Transverse colon (tissue), 4 donors: ENCODE results near the gene SPINK5. TPM values are rescaled to one million over a fixed set of nuclear protein-coding genes. Genes with fewer than 3 reads are reported as not detected.

Experiments
- DNase-seq: peaks from one replicate; pipeline ENCODE4 v3.0.0-alpha.2; 2019
- H3K27ac ChIP-seq, 4 donors: fragments of 200-600 bp; sonication (generic); 2 replicates each; pipeline ENCODE4 v1.5.1; 2016 to 2018; ENCODE audit warnings: inconsistent platforms in 4 of 4
- H3K27me3 ChIP-seq: fragments of 200-600 bp; sonication (generic); 2 replicates; pipeline ENCODE4 v1.5.1; 2017; ENCODE audit warnings: inconsistent platforms
- H3K36me3 ChIP-seq, 4 donors: fragments of 200-600 bp; sonication (generic); 2 replicates each; pipeline ENCODE4 v1.5.1; 2017 to 2019; ENCODE audit warnings: inconsistent platforms in 4 of 4
- H3K4me1 ChIP-seq, 4 donors: fragments of 200-600 bp; sonication (generic); 2 replicates each; pipeline ENCODE4 v1.5.1; 2017 to 2020; ENCODE audit warnings: inconsistent platforms in 4 of 4
- H3K4me3 ChIP-seq, 4 donors: fragments of 200-600 bp; sonication (generic); 1 replicate in 1 of 4; 2 replicates in 3 of 4; pipeline versions ENCODE4 v1.5.1 to v1.6.1; 2017 to 2019; ENCODE audit warnings: inconsistent platforms in 4 of 4
- H3K9me3 ChIP-seq, 2 donors: fragments of 200-600 bp; sonication (generic); 2 replicates each; pipeline ENCODE4 v1.5.1; 2017 to 2019; ENCODE audit warnings: inconsistent platforms in 2 of 2
- EP300 ChIP-seq: sonication (generic); formaldehyde crosslinking; IDR thresholded peaks from one replicate; pipeline ENCODE4 v1.6.1; 2017; ENCODE audit warnings: antibody characterized with exemption, low read depth
- POLR2A ChIP-seq: fragments of 450-650 bp; IDR thresholded peaks from one replicate; pipeline ENCODE4 v1.6.1; 2016; ENCODE audit warnings: antibody characterized with exemption, mild to moderate bottlenecking, moderate library complexity
- POLR2AphosphoS5 ChIP-seq, 3 donors: sonication (generic); formaldehyde crosslinking; IDR thresholded peaks; one replicate each; pipeline ENCODE4 v1.6.1; 2016; ENCODE audit warnings: antibody characterized with exemption in 3 of 3
- WGBS, 2 donors: methylation state at CpG; one replicate each; pipeline ENCODE4 v1.1.5; 2018; ENCODE audit warnings: low coverage in 1 of 2; 5-methylcytosine and 5-hydroxymethylcytosine counted together
- in situ Hi-C, 4 donors: fragments of 200-750 bp; cut with MboI; loops; one replicate each; pipeline versions ENCODE4 v1.15.0 to v1.15.1; 2017; ENCODE audit warnings: low sequenced_read_pairs in 3 of 4, low pct_ligation_motif_present in 1 of 4, low pct_unique_long_range_greater_than_20kb in 1 of 4
- intact Hi-C: fragments of 100-400 bp; cut with DNase I; formaldehyde crosslinking; loops from one replicate; pipeline ENCODE4 v1.15.1; 2023; ENCODE audit warnings: low total_unique reads
- total RNA-seq, 4 donors: library from RNA; depleted of rRNA; stranded (reverse); fragments of >200 nt; gene quantifications; one replicate each; pipeline ENCODE4 v1.1.0, GENCODE V29; 2016
- TF ChIP-seq, protein P1 (sequence below), 5 experiments: fragments of 200-600 bp in 3 of 5; fragments of 450-650 bp in 2 of 5; sonication (generic) in 3 of 5; IDR thresholded peaks; 1 replicate in 2 of 5; 2 replicates in 3 of 5; pipeline ENCODE4 v1.5.1; 2016 to 2017; ENCODE audit warnings: antibody characterized with exemption in 5 of 5, inconsistent platforms in 3 of 5, mild to moderate bottlenecking in 2 of 5, moderate library complexity in 1 of 5

Gene SPINK5
- total RNA-seq, 4 donors from 2014 or later = 2.6 to 7.1 (median 4.1) TPM

GRCh38 chr5:148094336-148094735 lies 30.6 kb downstream of the SPINK5 start:
- Histone ChIP-seq H3K4me1 (peaks cover 5 to 22% (median 13%) of the 10 kb centered on the region in 4 donors), H3K4me3 (no peak overlapping the region), H3K27me3 (no peaks in the 10 kb centered on the region), H3K27ac (no peak overlapping the region), H3K36me3 (no peaks in the 10 kb centered on the region), H3K9me3 (no peaks in the 10 kb centered on the region)
- intact Hi-C loops = no loop called here
- DNase-seq = no peak
- in situ Hi-C loops = no loop called here
- TF ChIP-seq POLR2AphosphoS5 (IDR thresholded peaks at IDR 0.05) = no peak
- TF ChIP-seq EP300 = no peak
- TF ChIP-seq, protein P1, sequence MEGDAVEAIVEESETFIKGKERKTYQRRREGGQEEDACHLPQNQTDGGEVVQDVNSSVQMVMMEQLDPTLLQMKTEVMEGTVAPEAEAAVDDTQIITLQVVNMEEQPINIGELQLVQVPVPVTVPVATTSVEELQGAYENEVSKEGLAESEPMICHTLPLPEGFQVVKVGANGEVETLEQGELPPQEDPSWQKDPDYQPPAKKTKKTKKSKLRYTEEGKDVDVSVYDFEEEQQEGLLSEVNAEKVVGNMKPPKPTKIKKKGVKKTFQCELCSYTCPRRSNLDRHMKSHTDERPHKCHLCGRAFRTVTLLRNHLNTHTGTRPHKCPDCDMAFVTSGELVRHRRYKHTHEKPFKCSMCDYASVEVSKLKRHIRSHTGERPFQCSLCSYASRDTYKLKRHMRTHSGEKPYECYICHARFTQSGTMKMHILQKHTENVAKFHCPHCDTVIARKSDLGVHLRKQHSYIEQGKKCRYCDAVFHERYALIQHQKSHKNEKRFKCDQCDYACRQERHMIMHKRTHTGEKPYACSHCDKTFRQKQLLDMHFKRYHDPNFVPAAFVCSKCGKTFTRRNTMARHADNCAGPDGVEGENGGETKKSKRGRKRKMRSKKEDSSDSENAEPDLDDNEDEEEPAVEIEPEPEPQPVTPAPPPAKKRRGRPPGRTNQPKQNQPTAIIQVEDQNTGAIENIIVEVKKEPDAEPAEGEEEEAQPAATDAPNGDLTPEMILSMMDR (IDR thresholded peaks at IDR 0.05) = no peak
- TF ChIP-seq POLR2A = no peak
- WGBS, 2 donors = 91 to 92% methylated on average over 3 of the region's 3 CpGs

- DNase-seq = no peak
- in situ Hi-C loops (loop anchor here in 3 of 4 donors (10.0 to 25.0 kb wide), 2 partner anchors 149 to 242 kb away; no protein-coding TSS in a partner anchor), intact Hi-C loops (no loop called here)
- H3K4me3 ChIP-seq = no peak overlapping the region
- no peaks in the 10 kb centered on the region for H3K9me3 ChIP-seq
- WGBS, 2 donors = 48% methylated on average over 1 of the region's 1 CpG; no CpG with 5 or more reads in 1 of the 2 donors
- TF ChIP-seq, protein P1 (IDR thresholded peaks at IDR 0.05) = no peak
- TF ChIP-seq POLR2AphosphoS5 (IDR thresholded peaks at IDR 0.05) = peak in 1 of 3 donors; percentile 10
- H3K27me3 ChIP-seq = no peaks in the 10 kb centered on the region
- no peaks in the 10 kb centered on the region for H3K36me3 ChIP-seq
- peak overlapping the region in 1 of 4 donors; percentile 39 for H3K27ac ChIP-seq
- H3K4me1 ChIP-seq = peaks cover 0 to 5% (median 0%) of the 10 kb centered on the region in 4 donors
Observed at GRCh38 chr5:148104226-148104625, 40.4 kb downstream of the SPINK5 start.

DNA sequence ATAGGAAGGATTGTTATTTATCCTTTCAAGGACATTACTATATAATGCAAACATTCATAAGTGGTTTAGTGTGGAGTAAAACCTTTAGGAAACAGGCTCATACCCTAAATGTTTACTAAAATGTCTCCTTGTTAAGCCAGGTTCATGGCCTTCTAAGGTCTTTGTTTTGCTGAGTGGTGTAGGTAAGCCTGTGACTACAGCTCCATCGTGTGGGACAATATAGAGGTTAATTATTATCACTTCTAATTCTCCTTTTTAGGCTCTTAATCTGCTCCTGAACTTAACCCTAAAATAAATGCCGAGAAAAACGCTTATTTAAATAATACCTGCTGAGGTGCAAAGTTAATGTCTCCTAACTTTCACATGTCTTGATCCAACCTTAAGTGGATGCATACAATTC lies 43.8 kb downstream of the SPINK5 start:
- in situ Hi-C loops = loop anchor here in 3 of 4 donors (10.0 to 25.0 kb wide), 2 partner anchors 153 to 245 kb away; no protein-coding TSS in a partner anchor
- Histone ChIP-seq H3K27me3 (no peaks in the 10 kb centered on the region), H3K4me1 (peaks cover 0 to 5% (median 0%) of the 10 kb centered on the region in 4 donors), H3K36me3 (no peaks in the 10 kb centered on the region), H3K27ac (no peak overlapping the region), H3K9me3 (no peaks in the 10 kb centered on the region), H3K4me3 (no peak overlapping the region)
- TF ChIP-seq POLR2A (no peak), EP300 (no peak), POLR2AphosphoS5 (IDR thresholded peaks at IDR 0.05) (no peak)
- TF ChIP-seq, protein P1 (IDR thresholded peaks at IDR 0.05) = peak in 1 of 5 experiments; percentile 9
- DNase-seq = no peak
- 31 to 37% methylated on average over 3 of the region's 3 CpGs for WGBS, 2 donors
- intact Hi-C loops = no loop called here

DNA sequence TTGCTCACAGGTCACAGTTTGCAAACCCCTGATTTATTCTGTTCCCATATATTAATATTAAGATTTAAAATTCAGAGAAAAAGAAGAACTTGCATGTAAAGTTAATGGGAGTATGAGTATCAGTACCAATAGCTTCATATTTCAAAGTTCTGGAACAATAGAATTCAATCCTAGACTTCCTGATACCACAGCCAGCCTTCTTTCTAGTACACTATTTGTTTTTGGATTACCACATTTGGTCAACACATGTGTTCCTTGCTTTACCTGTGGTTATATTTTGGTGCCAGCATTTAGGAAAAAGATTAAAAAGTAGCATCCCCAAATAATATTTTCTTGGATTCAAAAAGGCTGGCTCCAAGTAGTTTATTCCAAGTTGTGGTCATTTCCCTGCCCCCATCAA lies 49.5 kb downstream of the SPINK5 start:
- DNase-seq = no peak
- in situ Hi-C loops = loop anchor here in 2 of 4 donors (10.0 to 25.0 kb wide), 2 partner anchors 158 to 251 kb away; no protein-coding TSS in a partner anchor
- H3K36me3 ChIP-seq = no peaks in the 10 kb centered on the region
- no peaks in the 10 kb centered on the region for H3K9me3 ChIP-seq
- H3K27me3 ChIP-seq = no peaks in the 10 kb centered on the region
- no peak overlapping the region for H3K4me3 ChIP-seq
- no peaks in the 10 kb centered on the region for H3K4me1 ChIP-seq
- TF ChIP-seq POLR2A = no peak
- no peak for TF ChIP-seq EP300
- TF ChIP-seq POLR2AphosphoS5 (IDR thresholded peaks at IDR 0.05) = no peak
- TF ChIP-seq, protein P1 (IDR thresholded peaks at IDR 0.05) = no peak
- H3K27ac ChIP-seq = no peak overlapping the region
- intact Hi-C loops = no loop called here
